GM13976 (cell line): Measurements from ENCODE around the gene EIF4G3.
"Not testable (repeated sequence)": the region's sequence is repeated elsewhere in the genome, so short reads cannot be mapped to it uniquely, and the experiment has no call there.

Experiments
- DNase-seq: peaks from one replicate; pipeline ENCODE4 v3.0.0; 2012; ENCODE audit warnings: low spot score
- in situ Hi-C: fragments of 300-500 bp; cut with MboI; formaldehyde crosslinking; loops from one replicate; pipeline ENCODE4 v1.12.0; 2022; ENCODE audit warnings: low sequenced_read_pairs, mixed read lengths, inconsistent platforms; ENCODE audit not compliant: unreplicated experiment
- TF ChIP-seq, protein P1 (sequence below): IDR thresholded peaks from 2 replicates; pipeline ENCODE4 v1.5.1; 2012; ENCODE audit warnings: borderline replicate concordance, mild to moderate bottlenecking; ENCODE audit not compliant: insufficient read depth; ENCODE audit errors: extremely low read depth, missing control alignments, control extremely low read depth

Gene EIF4G3

DNA sequence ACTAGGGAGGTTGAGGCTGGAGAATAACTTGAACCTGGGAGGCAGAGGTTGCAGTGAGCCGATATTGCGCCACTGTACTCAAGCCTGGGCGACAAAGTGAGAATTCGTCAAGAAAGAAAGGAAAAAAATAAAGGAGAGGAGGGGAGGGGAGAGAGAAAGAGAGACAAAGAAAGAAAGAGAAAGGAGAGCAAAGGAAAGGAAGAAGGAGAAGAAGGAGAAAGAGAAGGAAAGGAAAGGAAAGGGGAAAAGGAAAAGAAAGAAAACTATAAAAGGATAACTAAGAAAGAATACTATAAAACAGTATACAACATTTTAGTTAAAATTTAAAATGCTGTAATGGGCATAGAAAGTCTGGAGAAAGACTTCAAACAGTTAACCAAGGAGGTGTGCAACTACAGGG is 33.6 kb downstream of the EIF4G3 start:
- TF ChIP-seq, protein P1, sequence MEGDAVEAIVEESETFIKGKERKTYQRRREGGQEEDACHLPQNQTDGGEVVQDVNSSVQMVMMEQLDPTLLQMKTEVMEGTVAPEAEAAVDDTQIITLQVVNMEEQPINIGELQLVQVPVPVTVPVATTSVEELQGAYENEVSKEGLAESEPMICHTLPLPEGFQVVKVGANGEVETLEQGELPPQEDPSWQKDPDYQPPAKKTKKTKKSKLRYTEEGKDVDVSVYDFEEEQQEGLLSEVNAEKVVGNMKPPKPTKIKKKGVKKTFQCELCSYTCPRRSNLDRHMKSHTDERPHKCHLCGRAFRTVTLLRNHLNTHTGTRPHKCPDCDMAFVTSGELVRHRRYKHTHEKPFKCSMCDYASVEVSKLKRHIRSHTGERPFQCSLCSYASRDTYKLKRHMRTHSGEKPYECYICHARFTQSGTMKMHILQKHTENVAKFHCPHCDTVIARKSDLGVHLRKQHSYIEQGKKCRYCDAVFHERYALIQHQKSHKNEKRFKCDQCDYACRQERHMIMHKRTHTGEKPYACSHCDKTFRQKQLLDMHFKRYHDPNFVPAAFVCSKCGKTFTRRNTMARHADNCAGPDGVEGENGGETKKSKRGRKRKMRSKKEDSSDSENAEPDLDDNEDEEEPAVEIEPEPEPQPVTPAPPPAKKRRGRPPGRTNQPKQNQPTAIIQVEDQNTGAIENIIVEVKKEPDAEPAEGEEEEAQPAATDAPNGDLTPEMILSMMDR, result no peak
- in situ Hi-C loops, result no loop called here
- no peak for DNase-seq

DNA sequence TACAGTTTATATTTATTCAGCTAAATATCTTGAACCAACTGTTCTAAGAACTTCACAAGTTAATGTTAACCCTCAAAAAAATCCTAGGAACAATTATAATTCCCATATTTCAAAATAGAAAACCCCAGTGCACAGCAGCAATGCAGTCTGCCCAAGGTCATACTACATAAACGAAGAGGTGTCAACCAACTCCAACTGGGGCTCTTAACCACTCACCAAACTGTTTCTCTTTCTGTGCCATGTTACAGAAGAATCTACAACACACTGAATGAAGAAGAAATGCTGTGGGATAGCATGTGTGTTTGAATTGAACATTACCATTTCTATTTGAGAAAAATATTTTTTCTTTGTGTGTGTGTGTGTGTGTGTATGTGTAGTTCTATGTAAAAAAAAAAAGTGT is 35.7 kb downstream of the EIF4G3 start:
- TF ChIP-seq, protein P1, result no peak
- DNase-seq, result no peak
- in situ Hi-C loops, result no loop called here

DNA sequence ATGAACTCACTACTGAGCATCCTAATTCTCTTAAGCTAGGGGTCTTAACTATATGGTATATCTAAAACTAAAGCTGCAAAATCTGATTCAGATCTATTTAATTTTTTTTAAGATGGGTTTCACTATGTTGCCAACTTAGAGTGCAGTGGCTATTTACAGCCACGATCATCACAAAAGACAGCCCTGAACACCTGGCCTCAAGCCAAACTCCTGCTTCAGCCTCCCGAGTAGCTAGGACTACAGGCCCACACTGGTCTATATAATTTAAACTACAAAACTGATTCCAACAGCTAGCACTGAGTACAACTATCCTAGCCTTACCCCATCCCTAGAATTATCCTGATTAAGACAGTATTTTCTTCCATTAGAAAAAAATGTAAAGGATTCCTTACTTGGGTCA is 37.1 kb downstream of the EIF4G3 start:
- no peak for DNase-seq
- in situ Hi-C loops, result no loop called here
- TF ChIP-seq, protein P1, result no peak

DNA sequence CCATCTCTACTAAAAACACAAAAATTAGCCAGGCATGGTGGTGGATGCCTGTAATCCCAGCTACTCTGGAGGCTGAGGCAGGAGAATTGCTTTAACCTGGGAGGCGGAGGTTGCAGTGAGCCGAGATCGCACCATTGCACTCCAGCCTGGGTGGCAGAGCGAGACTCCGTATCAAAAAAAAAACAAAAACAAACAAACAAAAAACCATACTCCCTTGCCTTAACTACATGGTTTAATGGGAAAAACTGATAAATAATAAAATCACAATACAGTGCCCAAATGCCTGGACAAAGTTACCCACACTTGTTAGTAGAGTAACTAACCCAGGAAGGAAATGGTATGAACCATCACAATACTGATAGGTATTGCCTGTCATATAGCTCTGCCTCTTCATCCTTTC is 40.4 kb downstream of the EIF4G3 start:
- DNase-seq, in situ Hi-C loops: not testable (repeated sequence)

DNA sequence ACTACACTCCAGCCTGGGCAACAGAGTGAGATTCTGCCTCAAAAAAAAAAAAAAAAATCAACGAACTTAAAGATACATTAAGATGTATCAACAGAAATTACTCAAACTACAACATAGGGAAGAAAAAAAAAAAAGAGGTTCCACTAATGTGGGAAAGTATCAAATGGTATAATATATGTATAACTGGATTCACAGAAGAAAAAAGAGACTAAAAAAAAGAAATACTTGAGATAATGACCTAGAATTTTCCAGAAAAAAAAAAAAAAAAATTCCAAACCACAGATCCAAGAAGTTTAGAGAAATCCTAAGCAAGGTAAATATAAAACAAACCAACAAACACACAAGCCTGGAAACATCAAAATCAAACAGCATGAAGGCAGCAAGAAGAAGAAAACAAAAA is 45.5 kb downstream of the EIF4G3 start:
- in situ Hi-C loops, result no loop called here
- TF ChIP-seq, protein P1, result no peak
- DNase-seq, result no peak

DNA sequence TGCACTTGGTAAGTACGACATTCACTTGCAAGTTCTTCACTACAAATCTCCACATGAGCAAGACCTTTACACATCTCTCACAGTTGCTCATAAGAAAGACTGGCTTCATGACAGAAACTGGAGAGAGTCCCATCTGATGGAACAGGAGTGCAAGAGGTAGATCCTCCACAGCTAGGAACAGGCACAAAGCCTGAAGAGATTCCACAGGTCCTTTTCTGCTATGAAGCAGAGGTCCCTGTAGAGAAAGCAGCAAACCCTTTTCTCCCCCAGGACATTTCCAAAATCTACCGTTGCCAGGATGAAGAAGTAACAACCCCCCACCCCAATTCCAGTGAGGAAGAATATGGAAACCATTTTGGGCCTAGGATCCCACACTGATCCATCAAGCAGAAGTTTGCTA is 47.3 kb downstream of the EIF4G3 start:
- no peak for DNase-seq
- TF ChIP-seq, protein P1, result no peak
- in situ Hi-C loops, result no loop called here

DNA sequence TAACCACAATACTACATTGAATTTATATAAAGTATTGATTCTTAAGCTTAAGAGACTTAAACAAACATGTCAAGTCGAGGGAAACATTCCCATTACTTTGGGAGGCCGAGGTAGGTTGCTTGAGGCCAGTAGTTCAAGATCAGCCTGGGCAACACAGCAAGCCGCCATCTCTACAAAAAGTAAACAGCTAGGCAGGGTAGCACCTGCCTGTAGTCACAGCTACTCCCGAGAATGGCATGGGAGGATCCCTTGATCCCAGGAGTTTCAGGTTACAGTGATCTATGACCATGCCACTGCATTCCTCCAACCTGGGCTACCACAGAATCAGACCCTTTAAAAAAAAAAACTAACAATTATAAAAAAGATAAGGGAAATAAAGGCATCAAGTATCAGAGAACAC is 50.4 kb downstream of the EIF4G3 start:
- in situ Hi-C loops, result no loop called here
- no peak for DNase-seq
- TF ChIP-seq, protein P1, result no peak

DNA sequence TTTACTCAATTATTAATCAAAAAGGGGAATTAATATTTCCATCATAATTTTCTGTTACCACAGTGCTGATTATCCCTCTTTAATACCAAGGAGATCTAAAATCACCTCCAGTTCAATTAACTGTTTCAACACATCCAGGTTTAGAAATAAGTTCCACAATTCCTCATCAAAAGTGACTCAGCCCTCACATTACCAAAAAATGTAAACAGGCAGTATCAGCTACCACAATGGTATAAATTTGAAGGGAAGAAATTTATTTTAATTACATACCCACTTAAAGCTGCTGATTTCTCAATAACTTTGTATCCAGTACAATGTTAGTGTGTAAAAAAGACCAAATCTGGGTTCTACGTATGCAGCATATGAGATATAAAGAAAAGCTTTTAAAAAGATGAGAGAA is 51.9 kb downstream of the EIF4G3 start:
- TF ChIP-seq, protein P1, result no peak
- in situ Hi-C loops, result no loop called here

More for the DNA sequence above, 51.9 kb downstream of the EIF4G3 start:
- no peak for DNase-seq
